Medulla oblongata (tissue), 1 donor: ENCODE results near the gene IGFBP2.

Source experiments
- DNase-seq: peaks from one replicate; pipeline ENCODE4 v3.0.0-alpha.2; 2015; ENCODE audit errors: extremely low spot score

IGFBP2 gene

DNA sequence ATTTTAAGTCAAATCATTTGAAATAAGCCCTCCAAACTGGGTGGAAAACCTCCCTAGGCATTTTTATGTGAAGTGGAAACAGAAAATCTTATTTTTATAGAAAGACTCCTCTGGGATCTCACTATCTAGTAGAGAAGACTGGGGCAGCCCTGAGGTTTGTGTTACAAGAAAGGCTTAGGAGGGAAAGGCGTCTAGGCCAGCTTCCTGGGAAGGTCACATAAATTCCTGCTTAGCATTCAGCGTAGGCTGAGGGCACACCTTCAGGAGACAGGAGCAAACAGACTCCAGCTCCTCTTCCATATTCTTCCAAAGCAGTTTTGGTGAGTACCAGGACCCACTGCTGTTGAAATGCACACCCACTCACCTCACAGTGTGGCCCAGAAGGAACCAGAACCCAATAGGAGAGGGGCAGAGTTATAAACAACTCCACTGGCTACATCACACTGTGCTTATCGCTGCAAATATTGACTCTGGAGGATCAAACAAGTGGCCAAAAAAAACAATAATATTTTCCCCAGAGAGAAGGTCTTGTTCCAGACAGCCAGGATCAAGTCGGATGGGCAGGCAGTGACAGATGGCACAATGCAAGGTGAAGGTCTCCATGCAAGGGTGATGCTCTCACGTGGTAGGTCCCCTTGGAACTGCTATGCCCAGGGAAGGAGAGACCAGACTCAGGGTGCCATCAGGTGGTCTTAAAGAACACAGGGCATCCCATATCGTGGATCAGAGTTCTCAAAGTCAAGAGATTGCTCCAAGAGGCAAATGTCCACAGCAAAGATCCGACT lies 17.7 kb upstream of the IGFBP2 start:
- DNase-seq, result no peak

DNA sequence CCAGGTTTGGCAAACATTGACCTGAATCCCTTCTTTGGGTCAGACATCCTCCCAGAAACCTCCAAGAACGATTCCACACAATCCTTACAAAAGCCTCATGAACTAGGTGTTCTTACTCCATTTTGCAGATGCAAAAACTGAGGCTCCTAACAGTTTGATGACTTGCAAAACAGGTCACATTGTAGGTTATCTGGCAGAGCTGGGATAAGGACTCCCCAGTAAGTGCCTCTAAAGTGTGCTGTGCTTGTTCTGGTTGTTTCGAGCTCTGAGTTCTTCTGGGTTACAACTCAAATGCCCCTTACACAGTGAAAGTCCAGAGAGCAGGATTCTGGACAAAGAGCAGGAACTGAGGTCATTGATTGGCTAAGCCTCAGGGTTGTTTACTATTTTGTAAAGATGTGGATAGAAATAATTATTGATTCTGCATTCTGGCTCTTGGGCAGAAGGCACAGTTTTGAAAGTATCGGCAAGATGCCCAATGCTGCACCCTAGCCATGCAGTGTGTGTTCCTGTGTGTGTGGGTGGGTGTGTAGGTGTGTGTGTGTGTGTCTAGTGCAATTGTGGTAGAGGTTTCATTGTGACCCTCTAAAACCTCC lies 17.0 kb upstream of the IGFBP2 start:
- DNase-seq, result no peak

DNA sequence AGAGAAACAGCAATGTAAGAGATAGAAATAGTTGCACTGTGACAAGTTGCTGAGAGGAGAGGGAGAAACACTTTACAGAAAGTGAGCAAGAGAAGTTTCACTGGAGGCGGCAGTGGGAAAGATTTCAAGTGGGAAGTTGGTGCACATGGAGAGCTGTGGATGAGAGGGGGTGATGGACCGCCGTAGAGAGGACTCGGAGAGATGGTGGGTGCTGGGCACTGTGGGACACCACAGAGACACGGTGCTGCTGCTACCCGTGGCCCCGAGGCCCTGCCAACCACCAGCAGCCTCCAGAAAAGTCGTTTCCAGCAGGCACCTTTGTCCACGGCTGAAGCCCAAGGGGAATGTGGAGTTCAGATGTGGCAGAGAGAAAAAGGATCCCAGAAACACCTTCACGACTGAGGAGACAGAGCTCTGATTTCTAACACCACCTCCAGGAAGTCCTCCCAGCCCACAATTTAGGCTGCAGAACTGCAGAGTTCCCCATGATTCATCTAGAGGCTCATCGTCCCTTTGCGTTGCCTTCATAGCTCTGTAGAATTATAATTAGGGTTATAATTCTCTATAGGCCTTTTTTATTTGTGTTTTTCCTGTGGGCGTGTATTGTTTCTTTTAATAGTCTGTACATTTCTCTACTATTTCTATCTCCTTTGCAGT lies 15.9 kb upstream of the IGFBP2 start:
- no peak for DNase-seq

DNA sequence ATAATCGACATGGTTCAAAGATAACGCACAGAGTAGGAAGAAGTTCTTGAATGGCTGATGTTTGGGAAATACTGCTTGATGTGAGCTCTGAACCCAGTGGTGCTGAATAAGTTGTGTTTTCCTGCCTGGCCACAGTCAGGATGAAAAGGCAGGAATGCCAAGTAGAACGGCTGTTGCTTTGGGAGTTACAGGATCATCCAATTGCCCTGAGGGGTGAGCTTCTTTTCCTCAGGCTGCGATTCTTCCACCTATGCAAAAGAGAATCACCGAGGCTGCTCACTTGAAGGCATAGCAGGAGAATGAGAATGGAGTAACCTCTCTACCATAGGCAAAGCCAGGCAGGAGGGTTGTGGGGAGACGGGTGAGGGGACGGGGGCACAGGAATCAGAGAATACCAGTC lies 14.4 kb upstream of the IGFBP2 start:
- no peak for DNase-seq

DNA sequence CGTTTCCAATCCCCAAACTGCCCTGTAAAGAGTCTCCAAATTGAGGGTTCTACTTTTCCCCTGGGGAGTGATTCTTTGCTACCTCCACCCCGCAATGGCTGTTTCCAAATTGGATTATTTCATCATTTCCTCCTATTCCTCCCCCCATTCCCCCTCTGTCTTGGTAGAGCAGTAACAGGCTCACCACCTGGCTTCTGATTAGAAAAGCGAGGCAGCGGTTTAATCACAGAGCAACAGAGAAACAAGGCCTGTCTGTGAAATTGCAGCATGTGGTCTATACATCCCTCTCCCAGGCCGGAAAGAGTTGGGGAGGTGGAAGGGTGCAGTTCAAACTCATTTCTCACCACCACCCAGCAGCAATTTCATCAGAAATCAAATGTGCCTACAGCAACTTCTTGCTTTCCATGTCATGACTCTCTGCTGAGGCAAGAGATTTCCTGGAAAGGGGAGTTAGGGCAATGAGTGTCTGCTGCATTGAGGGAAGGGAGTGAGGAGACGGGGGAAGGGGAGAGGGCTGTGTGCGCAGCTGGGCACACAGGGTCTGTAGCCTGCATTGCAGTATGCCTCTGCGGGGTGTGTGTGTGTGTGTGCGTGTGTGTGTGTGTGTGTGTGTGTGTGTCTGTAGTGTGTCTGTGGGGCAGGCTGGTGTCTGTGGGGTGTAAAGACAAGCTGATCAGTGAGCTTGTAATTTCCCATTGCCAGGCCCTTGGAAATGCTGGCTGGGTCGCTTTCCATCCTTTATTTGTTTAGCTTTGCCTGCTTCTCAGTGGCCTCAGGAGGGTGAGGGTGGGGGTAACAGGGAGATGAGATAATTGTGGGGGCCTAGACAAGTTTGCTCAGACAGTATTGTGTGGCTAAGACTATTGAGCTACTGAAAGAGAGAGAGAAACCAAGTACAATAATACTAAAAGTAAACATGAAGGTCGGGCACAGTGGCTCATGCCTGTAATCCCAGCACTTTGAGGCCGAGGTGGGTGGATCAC lies 13.5 kb upstream of the IGFBP2 start:
- DNase-seq, result no peak

DNA sequence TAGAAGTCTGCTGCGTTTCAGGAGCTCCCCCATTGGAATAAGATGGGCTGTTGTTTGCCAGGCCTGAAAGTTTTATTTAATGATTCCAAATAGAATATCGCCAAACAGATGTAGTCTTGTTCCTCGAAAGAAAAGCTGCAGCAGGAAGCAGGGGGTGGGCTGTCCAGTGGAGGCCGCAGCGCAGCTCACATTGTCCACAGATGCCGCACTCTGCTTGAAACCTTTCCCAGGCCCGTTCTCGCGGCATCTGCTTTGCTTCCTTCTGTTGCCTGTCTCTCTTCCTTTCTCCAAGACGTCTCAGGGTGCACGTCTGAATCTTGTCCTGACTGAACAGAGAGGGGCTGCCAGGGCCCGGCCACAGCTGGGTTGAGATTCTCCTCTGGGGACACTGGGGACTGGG lies 12.4 kb upstream of the IGFBP2 start:
- DNase-seq, result peak; percentile 11

DNA sequence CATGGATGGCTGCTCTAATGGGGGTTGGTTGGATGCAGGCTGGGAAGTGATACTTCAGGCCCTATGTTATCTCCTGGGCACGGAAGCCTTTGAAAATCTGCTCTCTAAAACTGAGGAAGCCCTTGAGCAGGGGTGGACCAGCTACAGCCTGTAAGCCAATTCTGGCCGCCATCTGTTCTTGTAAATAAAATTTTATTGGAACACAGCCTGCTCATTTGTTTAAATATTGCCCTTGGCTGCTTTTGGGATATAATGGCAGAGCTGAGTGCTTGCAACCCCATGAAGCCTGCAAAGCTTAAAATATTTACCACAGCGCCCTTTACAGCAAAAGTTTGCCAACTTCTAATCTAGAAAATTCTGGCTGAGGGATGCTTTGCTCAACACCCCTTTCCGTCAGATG lies 11.9 kb upstream of the IGFBP2 start:
- DNase-seq, result no peak

DNA sequence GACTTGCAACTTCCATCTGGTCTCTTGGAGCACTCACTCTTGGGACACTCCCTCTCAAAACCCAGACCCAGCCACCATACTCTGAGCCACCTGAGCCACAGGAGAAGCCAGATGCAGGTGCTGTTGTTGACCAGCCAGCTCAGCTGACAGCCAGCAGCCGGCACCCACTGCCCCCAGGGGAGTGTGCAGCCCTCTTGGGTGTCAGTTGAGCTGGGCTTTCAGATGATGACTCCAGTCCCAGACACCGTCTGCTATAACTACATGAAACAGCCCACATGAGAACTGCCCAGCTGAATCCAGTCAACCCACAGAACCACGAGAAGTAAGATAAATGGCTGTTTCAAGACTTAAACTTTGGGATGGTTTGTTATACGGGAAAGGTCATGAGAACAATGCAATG lies 10.7 kb upstream of the IGFBP2 start:
- DNase-seq, result no peak

DNA sequence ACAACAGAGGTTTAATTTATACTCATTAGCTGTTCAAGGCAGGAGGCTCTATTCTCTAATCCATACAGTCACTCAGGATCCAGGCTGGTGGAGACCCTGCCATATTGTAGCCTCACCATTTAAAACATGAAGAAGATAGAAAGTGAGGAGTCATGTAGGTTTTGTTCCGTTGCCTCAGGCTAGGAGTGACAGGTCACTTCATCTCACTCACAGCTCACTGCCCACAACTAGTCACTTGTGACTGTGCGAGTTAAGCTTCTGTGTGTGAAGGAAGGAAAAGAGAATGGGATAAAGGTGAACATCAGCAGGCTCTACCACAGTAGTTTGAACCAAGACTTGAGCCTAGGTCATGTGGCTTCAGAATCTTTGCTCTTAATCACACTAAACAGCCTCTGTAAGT lies 9.0 kb upstream of the IGFBP2 start:
- DNase-seq, result no peak

DNA sequence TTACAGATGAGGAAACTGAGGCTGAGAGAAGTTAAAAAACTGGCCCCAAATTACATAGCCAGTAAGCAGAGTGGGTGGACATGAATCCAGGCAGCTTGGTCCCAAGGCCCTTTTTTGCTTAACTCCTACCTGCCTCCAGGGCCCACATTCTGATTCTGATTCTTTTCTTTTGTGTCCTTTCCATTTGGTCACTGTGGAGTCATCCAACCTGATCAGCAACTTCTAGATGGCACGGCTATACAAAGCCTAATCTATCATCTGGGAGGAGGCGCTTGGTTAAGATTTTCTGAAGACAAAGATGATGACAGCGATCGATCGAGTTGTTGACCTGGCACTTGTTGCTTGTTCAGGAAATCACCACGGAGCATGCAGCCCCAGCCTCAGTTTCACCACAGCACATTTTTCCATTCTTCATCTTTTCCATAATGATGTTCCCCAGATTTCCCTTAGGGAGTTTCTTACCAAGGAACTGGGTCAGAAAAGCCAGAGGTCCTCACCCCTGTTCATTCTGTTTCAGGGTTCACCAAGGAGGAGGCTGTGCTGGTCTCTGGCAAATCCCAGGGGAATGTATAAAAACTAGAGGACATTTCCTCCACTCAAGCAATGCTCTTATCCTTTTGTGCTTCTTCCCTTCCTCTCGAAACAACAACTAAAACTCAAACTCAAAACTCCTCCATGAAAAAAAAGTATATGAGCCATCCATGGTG lies 6.9 kb upstream of the IGFBP2 start:
- DNase-seq, result no peak

DNA sequence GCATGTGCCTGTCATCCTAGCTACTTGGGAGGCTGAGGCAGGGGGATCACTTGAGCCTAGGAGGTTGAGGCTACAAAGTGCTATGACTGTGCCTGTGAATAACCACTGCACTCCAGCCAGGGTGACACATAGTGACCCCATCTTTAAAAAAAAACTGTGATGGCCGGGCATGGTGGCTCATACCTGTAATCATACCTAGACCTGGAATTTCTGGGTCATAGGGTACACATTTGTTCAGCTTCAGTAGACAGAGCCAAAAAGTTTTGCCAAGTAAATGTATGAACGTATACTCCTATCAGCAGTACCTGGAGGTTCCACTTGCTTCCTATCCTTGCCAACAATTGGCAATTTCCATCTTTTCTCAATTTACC lies 6.4 kb upstream of the IGFBP2 start:
- DNase-seq, result no peak

DNA sequence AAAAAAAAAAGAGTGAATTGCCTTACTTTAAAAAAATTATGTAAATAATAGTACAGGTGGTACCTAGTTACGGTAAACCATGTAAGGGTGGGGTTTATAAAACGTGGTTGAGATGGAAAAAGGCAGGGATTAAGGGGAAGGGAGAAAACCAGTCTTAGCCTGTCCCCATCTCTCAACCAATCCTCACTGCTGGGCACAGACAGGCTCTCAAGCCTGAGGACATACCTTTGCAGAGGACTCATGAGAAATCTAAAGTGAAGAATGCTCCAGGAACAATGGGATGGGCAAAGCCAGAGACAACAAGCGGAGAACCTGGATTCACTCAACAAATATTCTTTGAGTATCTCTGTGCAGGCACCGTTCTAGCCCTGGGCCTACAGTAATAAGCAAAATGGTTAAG lies 3.4 kb upstream of the IGFBP2 start:
- DNase-seq, result no peak

DNA sequence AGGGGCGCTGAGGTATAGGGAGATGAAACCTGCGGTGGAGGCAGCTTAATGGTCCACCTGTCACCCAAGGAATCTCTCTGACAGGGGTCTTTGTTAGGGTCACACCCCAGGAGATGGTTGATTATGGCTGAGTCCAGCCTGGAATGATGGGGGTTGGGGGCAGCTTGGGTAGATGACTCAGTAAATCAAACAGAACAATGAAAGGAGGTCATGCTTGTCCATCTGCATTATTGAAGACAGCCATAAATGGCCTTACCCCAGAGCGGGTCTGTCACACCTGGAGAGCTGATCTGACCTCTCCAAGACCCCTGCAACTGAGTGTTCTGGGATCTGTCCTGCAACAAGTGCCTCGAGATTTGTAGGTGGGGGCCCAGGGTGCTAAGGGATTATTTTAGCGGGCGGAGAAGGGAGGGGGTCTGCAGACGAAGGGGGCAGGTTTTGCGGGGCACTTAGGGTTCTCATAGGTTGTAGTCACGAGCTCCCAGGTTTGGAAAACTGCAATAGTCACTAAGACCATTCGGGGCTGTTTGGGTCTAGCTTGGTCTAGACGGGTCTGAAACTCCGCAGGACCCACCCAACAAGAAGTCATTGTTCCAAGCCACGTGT lies 771 bp upstream of the IGFBP2 start:
- no peak for DNase-seq

DNA sequence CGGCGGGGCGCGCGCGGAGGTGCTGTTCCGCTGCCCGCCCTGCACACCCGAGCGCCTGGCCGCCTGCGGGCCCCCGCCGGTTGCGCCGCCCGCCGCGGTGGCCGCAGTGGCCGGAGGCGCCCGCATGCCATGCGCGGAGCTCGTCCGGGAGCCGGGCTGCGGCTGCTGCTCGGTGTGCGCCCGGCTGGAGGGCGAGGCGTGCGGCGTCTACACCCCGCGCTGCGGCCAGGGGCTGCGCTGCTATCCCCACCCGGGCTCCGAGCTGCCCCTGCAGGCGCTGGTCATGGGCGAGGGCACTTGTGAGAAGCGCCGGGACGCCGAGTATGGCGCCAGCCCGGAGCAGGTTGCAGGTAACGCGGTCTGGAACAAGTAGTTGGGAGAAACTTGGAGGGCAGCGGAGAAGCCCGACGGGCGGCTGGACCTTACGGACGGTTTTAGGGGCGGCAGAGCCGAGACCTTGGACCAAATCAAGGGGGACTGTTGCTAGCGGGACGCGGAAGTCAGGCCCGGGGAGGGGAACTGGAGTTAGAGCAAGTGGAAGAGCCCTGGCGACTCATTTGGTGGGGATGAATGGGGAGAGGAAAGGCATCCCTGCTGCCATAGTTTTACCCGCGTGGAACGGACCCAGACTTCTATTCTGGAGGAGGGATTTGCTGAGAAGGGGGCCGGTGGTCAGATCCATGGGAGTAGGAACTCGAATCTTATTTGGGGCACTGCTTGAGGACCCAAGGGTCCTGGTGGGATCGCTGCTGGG lies 573 bp downstream of the IGFBP2 start:
- no peak for DNase-seq

DNA sequence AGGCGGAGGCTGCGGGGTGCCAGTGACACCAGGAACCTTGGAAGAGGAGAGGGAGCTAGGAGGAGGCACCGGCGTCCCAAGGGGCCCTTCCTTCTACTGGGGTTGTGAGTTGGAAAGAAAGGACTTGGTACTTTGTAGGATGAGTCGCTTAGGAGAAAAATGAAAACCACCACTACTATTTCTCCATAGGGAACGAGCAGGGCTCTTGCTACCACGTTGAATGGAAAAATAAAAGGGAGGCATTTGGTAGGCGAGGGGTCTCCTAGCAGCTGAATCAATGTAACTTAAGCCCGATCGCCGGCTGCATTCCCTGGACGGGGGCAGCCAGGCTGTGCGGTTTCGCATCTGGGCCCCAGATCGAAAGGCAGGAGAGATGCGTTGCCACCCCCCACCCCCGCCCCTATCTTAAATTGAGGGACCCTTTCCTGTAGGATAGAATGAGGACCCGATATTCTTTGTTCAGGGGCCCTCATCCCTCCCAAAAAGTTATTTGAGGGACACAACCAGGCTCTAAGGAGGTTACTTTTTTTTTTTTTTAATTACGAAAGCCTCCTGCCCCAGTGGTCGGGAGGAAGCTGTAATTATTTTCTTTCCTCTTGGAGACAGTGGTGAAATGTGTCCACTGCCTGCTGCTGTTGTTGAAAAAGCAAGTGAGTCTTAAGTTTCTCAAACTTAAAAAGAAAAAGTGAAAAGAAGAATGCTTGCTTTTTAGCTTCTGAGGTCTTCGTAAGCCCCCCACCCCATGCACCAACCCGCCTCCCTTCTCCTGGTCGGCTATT lies 1.3 kb downstream of the IGFBP2 start:
- no peak for DNase-seq

DNA sequence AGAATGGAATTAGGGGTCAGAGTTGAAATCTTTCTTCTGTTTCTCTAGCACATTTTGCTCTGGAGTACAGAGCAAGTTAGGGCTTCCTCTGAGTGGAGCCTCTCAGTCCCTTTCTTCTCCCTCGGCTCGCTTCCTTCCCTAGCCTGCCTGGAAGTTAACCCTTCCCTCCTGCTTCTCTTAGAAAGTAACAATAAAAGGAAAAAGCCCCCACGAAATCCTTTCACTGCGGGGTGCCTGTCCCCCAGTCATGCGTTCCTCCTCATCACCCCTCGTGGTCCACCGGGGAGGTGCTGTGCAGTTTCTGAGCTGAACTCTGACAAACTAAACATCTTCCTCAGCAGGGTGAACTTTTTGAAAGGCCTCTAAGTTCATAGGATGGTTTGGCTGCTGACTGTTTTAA lies 2.0 kb downstream of the IGFBP2 start:
- DNase-seq, result no peak

DNA sequence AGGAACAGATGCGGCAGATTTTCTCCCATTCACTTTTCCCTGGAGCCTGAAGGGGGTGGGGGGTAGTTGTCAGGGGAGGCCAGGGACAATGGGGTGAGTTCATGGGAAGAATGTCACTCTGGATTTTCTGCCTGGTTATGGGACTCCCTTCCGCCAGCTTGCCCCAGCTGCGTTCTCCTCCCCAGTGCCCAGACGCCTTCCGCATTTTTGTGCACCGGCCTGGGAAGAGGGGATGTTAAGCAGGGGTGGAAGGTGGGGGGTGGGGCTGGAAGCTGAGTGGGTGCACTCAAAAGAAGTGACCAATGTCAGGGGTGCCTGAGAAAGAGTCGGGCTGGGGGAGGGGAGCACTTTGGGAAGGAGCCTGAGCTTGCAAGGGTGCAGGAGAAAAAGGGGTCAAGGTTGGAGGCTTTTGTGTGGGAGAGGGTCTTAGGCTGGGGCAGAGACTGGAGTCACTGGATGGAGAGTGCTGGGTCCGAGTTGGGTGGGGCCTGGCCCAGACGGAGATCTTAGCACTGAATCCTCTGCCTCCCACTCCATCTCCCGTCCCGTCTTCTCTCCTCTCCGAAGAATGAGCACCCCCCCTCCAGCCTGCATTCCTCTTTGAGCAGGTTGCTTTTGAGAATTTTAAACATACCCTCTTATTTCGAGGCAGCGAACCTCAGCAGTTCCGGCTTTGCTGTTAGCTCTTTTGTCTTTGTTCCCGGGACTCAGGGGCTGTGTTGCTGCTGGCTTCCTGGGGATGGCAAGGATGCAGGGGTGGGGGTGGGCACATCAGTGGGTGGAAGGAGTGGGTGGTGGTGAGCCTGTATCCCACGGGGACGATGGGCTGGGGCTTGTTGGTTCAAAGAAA lies 2.7 kb downstream of the IGFBP2 start:
- DNase-seq, result no peak
